ENCODE measurements around the gene LCTL. TPM values are rescaled to one million over a fixed set of nuclear protein-coding genes. Genes with fewer than 3 reads are reported as not detected.

LCTL gene
- total and polyA plus RNA-seq, 7 donors: 0.01 TPM; not detected in 6

- intact Hi-C loops (cut with DNase I): no loop called here
These were observed 1.2 kb upstream of the LCTL start for GRCh38 chr15:66566963-66567531.

GRCh38 chr15:66565141-66565641, 607 bp downstream of the LCTL start:
- TF ChIP-seq CTCF (IDR thresholded peaks at IDR 0.05) (no peak), EP300 (IDR thresholded peaks at IDR 0.05) (no peak), POLR2A (IDR thresholded peaks at IDR 0.05) (no peak), POLR2AphosphoS5 (IDR thresholded peaks at IDR 0.05) (no peak)
- H3K27ac ChIP-seq: no peak overlapping the region

More at GRCh38 chr15:66566963-66567531, 1.2 kb upstream of the LCTL start:
- no peak for TF ChIP-seq EP300 (IDR thresholded peaks at IDR 0.05)
- peak; percentile 8 to 49 (median 37) for TF ChIP-seq CTCF (IDR thresholded peaks at IDR 0.05)
- no peak for TF ChIP-seq POLR2AphosphoS5 (IDR thresholded peaks at IDR 0.05)
- no peak for TF ChIP-seq POLR2A (IDR thresholded peaks at IDR 0.05)
- no peak overlapping the region for H3K4me3 ChIP-seq
- no peaks in the 10 kb centered on the region for H3K9me3 ChIP-seq
- no peaks in the 10 kb centered on the region for H3K36me3 ChIP-seq
- no peak for DNase-seq
- H3K27ac ChIP-seq: no peak overlapping the region
- WGBS, 2 donors: 30 to 39% methylated on average over 15 of the region's 15 CpGs
- H3K4me1 ChIP-seq: peaks cover 0 to 4% (median 0%) of the 10 kb centered on the region in 4 donors
- no peaks in the 10 kb centered on the region for H3K27me3 ChIP-seq

GRCh38 chr15:66564136-66565041, 1.4 kb downstream of the LCTL start:
- no peak for DNase-seq
- no peak overlapping the region for H3K27ac ChIP-seq

More at GRCh38 chr15:66565141-66565641, 607 bp downstream of the LCTL start:
- no peaks in the 10 kb centered on the region for H3K36me3 ChIP-seq
- intact Hi-C loops (cut with DNase I): no loop called here
- no peak for DNase-seq
- no peaks in the 10 kb centered on the region for H3K9me3 ChIP-seq
- WGBS, 2 donors: 71 to 83% methylated on average over 9 of the region's 9 CpGs
- H3K4me3 ChIP-seq: no peak overlapping the region
- H3K4me1 ChIP-seq: peaks cover 0 to 4% (median 0%) of the 10 kb centered on the region in 4 donors
- no peaks in the 10 kb centered on the region for H3K27me3 ChIP-seq

GRCh38 chr15:66563566-66564110, 2.2 kb downstream of the LCTL start:
- intact Hi-C loops (cut with DNase I): no loop called here
- WGBS, 2 donors: 93 to 94% methylated on average over 13 of the region's 13 CpGs
- H3K9me3 ChIP-seq: no peaks in the 10 kb centered on the region
- no peak for DNase-seq
- no peak for TF ChIP-seq POLR2AphosphoS5 (IDR thresholded peaks at IDR 0.05)
- TF ChIP-seq EP300 (IDR thresholded peaks at IDR 0.05): no peak
- no peak for TF ChIP-seq CTCF (IDR thresholded peaks at IDR 0.05)
- TF ChIP-seq POLR2A (IDR thresholded peaks at IDR 0.05): no peak
- no peaks in the 10 kb centered on the region for H3K27me3 ChIP-seq
- peaks cover 0 to 4% (median 0%) of the 10 kb centered on the region in 4 donors for H3K4me1 ChIP-seq
- H3K27ac ChIP-seq: no peak overlapping the region
- no peaks in the 10 kb centered on the region for H3K36me3 ChIP-seq
- no peak overlapping the region for H3K4me3 ChIP-seq

More at GRCh38 chr15:66564136-66565041, 1.4 kb downstream of the LCTL start:
- intact Hi-C loops (cut with DNase I): no loop called here
- no peak overlapping the region for H3K4me3 ChIP-seq
- no peaks in the 10 kb centered on the region for H3K9me3 ChIP-seq
- TF ChIP-seq CTCF (IDR thresholded peaks at IDR 0.05) (no peak), EP300 (IDR thresholded peaks at IDR 0.05) (no peak), POLR2AphosphoS5 (IDR thresholded peaks at IDR 0.05) (no peak)
- H3K27me3 ChIP-seq: no peaks in the 10 kb centered on the region
- peaks cover 0 to 4% (median 0%) of the 10 kb centered on the region in 4 donors for H3K4me1 ChIP-seq
- 86 to 88% methylated on average over 18 of the region's 18 CpGs for WGBS, 2 donors
- H3K36me3 ChIP-seq: no peaks in the 10 kb centered on the region

Data from sigmoid colon (tissue), 7 donors.